Stimulated activated CD4-positive, alpha-beta T cell treated with anti-CD3 and anti-CD28 coated beads, Interleukin-1b, Interleukin-23, amount 100 ng/mL, for 24 hours (primary cell): ENCODE measurements around the gene SKAP1.

Experiments
- DNase-seq, 4 experiments: peaks; one replicate each; pipeline ENCODE4 v3.0.0-alpha.2; 2020; ENCODE audit warnings: low read depth in 4 of 4, low spot score in 1 of 4

The SKAP1 gene

GRCh38 chr17:48178317-48178716, 251.7 kb downstream of the SKAP1 start:
- no peak for DNase-seq

DNA sequence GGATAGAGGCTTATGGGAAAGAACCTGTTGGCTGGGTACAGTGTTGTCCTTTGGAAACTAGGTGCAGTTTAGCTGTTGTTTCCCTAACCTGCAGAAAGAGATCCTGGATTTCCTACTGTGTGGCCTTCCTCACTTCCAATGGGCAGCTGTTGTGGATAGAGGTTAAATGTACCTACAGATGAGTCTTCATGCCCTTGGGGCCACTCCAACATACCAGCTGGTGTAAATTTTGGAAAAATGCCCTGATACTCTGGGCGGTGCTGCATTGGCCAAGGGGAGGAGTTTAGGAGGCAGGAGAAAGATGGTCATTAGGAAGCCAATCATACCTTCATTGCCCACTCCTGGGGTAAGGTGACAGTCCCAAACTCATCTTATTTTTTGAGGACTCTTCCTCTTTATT, 252.2 kb downstream of the SKAP1 start:
- DNase-seq: no peak

GRCh38 chr17:48176471-48176855, 253.6 kb downstream of the SKAP1 start:
- DNase-seq: no peak

DNA sequence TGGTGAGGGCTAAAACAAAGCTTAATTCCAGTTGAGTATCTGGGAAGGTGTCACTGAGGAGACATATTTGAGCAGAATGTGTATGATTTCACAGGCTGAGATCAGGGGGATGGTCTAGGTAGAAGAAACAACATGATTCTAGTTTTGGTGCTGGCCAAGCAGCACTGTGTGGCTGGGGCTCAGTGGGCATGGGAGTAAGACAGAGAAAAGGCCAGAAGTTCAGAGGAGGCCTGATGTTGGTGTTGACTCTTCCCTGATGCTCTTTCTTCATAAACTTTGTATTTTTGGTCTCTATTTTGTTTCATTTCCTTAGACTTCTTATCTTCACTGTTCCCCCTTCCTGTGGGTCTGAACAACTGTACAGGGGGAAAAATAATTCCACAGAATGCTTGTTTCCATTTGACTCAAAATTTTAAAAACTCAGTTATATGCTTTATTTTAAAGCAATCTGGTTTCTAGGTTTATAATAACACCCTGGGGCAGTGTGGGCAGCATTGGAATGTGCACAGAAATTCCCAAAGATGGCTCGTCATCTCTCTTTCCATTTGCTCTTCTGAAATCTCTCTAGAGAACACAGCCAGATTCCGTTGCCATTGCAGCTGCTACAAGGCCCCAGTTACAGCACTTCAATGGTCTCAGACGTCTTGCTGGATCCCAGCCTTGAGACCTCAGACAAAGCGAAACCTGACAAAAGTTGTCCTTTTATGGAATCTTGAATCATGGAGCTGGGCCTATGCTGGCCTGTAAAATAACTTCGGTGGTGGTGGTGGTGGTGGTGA, 254.1 kb downstream of the SKAP1 start:
- DNase-seq: no peak

GRCh38 chr17:48174833-48175523, 255.0 kb downstream of the SKAP1 start:
- DNase-seq: no peak

GRCh38 chr17:48173191-48173984, 256.6 kb downstream of the SKAP1 start:
- DNase-seq: no peak

DNA sequence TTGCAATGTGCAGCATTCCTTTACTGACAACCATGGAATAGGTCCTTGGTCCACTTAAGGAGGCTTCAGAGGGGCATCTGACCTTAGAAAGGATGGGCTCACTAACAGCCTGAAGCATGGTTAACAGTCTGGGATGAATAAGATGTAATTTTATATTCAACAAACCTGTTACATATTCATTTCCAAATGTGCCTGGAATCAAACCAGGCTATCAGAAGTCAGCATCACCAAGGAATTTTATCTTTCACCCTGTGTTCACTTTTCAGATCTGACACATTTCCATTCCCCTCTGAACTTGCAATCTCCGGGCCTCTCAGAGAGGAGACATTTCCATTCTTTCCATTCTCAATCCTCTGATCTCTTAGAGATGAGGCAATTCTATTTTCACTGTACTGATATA, 260.1 kb downstream of the SKAP1 start:
- DNase-seq: no peak

DNA sequence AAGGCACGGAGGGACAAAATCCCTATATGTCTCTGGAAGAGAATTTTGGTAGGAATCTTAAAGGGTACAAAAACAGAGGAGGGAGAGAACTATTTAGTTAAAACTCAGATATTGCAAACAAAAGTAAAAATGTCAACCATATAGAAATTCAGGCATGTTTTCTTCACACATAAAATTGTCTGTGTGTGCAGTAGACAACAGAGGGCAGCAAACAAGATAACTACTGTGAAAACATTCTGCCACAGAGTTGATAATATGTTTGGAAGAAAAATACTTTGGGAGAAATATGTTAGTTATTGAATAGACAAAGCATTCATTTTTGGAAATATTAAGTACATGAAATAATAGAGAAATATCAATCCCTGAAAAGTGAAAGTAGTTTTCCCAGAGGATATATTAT, 266.2 kb downstream of the SKAP1 start:
- no peak for DNase-seq

GRCh38 chr17:48162946-48163506, 267.0 kb downstream of the SKAP1 start:
- DNase-seq: no peak

DNA sequence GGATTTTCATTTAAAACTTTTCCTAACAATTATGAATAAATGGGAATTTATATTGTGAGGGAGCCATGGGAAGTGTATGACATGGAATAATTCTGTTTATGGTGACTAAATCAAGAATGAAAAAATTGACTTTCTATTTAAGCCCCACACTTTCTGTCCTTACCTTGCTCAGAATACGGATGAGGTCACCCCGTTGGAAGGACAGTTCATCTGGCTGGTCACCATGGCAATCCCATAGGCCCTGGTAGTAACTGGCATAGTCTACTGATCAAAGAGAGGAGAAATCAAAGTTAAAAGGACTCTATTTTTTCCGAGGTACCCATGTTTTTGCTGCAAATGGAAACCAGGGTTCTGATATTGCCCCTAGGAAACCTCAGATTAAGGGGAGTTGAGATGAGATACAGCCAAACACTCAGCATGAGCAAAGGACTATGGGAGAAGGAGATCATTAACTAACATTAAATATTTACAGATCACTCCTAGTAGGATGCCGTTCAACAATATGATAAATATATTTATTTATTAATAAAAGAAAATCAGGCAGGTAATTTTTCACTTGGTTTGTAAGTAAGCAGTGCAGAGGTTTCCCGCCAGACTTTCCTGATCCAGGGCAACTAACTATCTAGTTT, 267.6 kb downstream of the SKAP1 start:
- no peak for DNase-seq

GRCh38 chr17:48161127-48161905, 268.7 kb downstream of the SKAP1 start:
- no peak for DNase-seq

DNA sequence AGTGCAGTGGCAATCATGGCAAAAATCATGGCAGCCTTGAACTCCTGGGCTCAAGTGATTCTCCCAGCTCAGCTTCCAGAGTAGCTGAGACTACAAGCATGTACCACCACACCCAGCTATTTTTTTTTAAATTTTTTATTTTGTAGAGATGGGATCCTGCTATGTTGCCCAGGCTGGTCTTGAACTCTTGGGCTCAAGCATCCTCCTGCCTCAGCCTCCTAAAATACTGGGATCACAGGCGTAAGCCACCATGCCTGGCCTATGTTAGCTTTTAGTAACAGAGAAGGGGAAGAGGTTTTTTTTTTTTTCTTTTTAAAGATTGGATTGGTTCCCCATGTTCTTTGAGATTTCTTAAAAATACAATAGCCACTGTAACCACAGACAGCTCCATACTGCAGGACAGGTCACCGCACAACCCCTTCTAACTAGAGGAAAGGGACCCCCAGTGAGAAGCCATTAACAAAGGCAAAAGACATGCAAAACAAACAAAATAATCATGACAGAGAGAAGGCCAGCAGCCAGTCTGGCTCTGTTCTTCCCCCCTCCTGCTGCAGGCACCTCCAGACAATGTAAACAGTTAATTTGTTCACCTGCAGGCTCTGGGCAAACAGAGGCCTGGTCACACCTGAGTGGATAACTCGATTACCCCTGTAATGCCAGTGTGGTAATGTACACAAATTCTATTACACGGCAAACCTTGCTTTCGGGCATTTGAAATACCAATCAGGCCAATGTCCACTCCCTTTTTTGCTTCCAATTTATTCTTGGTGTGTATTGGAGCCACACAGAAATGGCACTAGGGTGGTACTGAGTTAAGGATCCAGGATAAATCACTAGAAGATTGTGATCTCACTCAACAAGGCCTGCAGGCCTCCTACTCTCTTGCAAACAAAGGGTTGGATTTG, 269.6 kb downstream of the SKAP1 start:
- DNase-seq: no peak

DNA sequence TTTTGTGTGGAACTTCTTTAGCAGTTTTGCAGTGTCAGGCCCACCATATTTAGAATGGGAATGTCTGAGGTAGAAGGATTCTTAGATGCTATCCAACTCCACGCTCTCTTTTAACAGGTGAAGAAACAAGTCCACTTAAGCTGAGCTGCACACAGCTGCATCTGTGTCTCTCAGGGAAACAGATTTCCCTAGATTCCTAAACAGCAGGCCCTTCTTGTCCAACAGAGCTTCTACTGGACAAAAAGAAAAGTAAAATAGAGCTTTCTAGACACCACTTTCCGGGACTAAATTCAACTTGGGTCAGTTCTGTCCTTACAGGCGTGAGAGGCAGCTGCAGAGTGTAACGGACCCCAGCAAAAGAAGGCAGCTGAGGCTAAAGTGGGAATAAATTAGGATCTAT, 270.8 kb downstream of the SKAP1 start:
- no peak for DNase-seq

DNA sequence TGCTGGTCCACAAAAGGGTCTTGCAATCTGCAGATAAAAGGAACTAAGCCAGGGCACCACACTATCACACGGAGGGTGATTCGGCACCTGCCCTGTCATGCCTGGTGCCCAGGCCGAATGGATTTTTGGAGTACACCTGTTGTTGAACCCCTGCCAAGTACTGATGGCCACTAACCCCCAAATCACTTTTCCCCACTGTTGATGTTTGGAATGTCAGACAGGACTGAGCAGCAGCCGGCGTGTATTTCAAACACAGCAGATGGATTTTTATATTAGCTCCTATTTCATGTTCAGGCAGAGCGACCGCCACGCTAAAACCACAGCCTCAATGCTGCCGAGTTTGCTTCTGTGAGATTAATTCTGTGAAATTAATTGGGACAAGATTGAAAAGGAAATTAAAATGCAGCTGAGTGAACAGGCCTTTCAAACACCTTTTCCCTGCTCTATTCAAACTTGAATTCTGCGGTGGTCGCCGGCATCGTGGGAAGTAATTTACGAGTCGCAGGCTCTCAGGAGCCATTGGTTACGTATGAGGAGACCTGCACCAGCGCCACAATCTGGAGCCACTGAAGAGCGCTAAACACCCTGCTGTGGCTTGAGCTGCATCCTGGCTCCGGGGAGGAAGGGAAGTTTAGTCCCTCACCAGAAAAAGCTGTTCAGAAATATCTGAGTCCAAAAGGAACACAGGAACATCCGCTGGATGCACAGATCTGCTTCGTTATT, 274.0 kb downstream of the SKAP1 start:
- no peak for DNase-seq

DNA sequence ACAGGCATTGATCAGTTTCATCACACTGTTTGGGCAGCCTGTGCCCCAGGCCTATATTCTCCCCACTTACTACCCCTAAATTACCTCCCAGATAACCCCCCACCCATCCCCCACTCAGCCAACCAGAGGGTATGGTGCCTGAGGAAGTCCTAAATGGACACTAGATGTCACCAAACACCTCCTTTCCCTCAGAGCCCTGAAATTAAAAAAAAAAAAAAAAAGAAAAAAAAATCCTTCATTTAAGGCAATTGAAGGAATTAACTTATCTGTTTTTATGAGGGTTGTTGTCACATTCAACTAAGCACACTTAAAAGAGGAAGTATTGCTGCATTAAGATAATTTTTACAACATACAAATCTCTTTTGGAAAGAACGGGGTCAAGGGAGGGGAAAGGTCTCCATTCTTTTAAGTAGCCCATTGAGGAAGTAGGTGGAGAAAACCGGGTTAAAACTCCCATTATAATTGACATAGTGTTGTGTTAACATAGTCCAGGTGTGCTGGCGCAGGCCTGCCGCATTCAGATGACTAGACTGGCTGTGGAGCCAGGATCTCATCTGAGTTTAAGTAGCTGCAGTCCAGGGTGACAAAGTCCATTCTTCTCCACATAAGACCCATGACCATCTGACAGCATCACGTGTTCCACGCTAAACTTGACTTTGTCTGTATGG, 276.2 kb downstream of the SKAP1 start:
- no peak for DNase-seq

GRCh38 chr17:48152289-48152688, 277.7 kb downstream of the SKAP1 start:
- no peak for DNase-seq

GRCh38 chr17:48151220-48151619, 278.8 kb downstream of the SKAP1 start:
- no peak for DNase-seq

DNA sequence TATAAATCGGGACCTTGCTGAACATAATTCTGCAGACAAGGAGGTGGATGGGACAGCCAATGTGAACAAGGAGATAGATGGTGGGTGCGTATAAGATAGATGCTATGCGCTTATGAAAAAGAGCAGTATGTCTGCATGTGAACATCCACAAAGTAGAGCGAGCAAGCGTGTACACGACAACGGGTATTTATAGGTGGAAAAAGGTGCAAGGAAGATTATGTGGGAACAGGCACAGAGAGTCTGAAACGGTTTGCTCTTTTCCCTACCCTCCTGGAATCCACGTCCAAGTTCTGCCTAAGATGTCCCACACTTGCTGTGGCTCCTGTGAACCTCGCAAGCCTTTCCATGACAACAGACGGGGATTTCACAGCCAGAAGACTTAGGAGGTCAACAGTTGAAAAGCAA, 279.4 kb downstream of the SKAP1 start:
- DNase-seq: no peak
